Measurements from ENCODE around the gene DNAJC1. TPM values are rescaled to one million over a fixed set of nuclear protein-coding genes. Genes with fewer than 3 reads are reported as not detected.

The DNAJC1 gene
- total and polyA plus RNA-seq, 2 of the 4 experiments (the other 2 are of a cell fraction): 12.7 to 13.3 TPM

GRCh38 chr10:21715531-21716195 lies 287.9 kb downstream of the DNAJC1 start:
- Histone ChIP-seq H2BK5ac (ENCODE audit: low read depth, low read length, poor library complexity, severe bottlenecking) (peak overlapping the region; percentile 7), H3K79me1 (ENCODE audit: low read depth in 1 of 2, low read length in 2 of 2) (peaks cover 22 to 33% of the 10 kb centered on the region in 2 experiments), H3K4ac (ENCODE audit: low read depth, low read length) (no peak overlapping the region; the same call in 1 of the 2 replicates), H4K8ac (ENCODE audit: low read depth in 2 of 2, low read length in 2 of 2) (peak overlapping the region in 1 of 2 experiments; percentile 2; a peak in 2 of 4 replicates), H2AK5ac (ENCODE audit: low read depth, low read length) (0 out of 2 replicates have a peak overlapping the region, but pooled peaks have one; percentile 47), H3K18ac (ENCODE audit: low read depth, low read length) (no peak overlapping the region), H3K36me3 (ENCODE audit: control insufficient read depth, insufficient read depth, low read length) (peaks cover 8% of the 10 kb centered on the region), H4K91ac (ENCODE audit: insufficient read depth, low read depth, low read length) (no peak overlapping the region), H3K9me3 (ENCODE audit: control insufficient read depth, insufficient read depth, low read length) (no peaks in the 10 kb centered on the region), H3K4me2 (ENCODE audit: low read depth, low read length) (no peak overlapping the region), H3K14ac (replicated peaks; ENCODE audit: low read depth, low read length) (0 out of 2 replicates have a peak overlapping the region, but pooled peaks have one; percentile 12), H3K9me1 (ENCODE audit: insufficient read depth, low read length) (peaks cover 7% of the 10 kb centered on the region), H2AK9ac (replicated peaks; ENCODE audit: low read depth, low read length, poor library complexity) (no peak overlapping the region), H2BK120ac (ENCODE audit: low read depth, low read length) (no peak overlapping the region), H3K9ac (ENCODE audit: low read depth, low read length) (no peak overlapping the region), H2BK15ac (ENCODE audit: low read depth, low read length) (no peak overlapping the region), H3K4me3 (ENCODE audit: insufficient read depth, low read depth, low read length) (no peak overlapping the region), H3K56ac (ENCODE audit: extremely low read depth, insufficient read depth, low read length) (no peak overlapping the region), H4K5ac (ENCODE audit: low read depth, low read length) (no peak overlapping the region), H3K4me1 (ENCODE audit: control insufficient read depth, insufficient read depth, low read length) (peaks cover 8% of the 10 kb centered on the region; the same call in 1 of the 2 replicates), H3K27me3 (ENCODE audit: control insufficient read depth, insufficient read depth, low read length) (no peaks in the 10 kb centered on the region), H2BK20ac (ENCODE audit: low read depth, low read length) (no peak overlapping the region), H2AFZ (replicated peaks; ENCODE audit: low read length, poor library complexity) (no peak overlapping the region), H4K20me1 (ENCODE audit: insufficient read depth, low read length) (no peaks in the 10 kb centered on the region), H3K23ac (ENCODE audit: low read depth, low read length) (peak overlapping the region; percentile 14; the same call in 1 of the 2 replicates), H3K27ac (ENCODE audit: insufficient read depth, low read length) (no peak overlapping the region)
- DNase-seq (peak; percentile 56), ATAC-seq (ENCODE audit: low read depth) (peak; percentile 67)
- no TSS peak for BruUV-seq (replicated peaks)
- in situ Hi-C loops (cut with MboI; ENCODE audit: low sequenced_read_pairs): no loop called here
- ChIA-PET POLR2A (ENCODE audit: unreplicated experiment) (no interaction called here), CTCF (interaction anchor here (1.4 kb wide), 1 partner anchor 17 kb away, joined by 3 read pairs; no protein-coding TSS in a partner anchor)
- dilution Hi-C loops (cut with HindIII; ENCODE audit: low sequenced_read_pairs, unreplicated experiment): no loop called here
- intact Hi-C loops (cut with micrococcal nuclease): no loop called here
- WGBS, 2 experiments (ENCODE audit: extremely low coverage in 2 of 2, insufficient read length in 1 of 2): 0% methylated on average over 1 of the region's 2 CpGs; no CpG with 5 or more reads in 1 of the 2 experiments
- TF ChIP-seq USF2 (IDR thresholded peaks at IDR 0.05; ENCODE audit: low read depth, low read length): peak; percentile 7; the same call in 1 of the 2 replicates
- TF ChIP-seq CHD1 (IDR thresholded peaks at IDR 0.05; ENCODE audit: low read depth, low read length): no peak

Data from IMR-90 (cell line).